SJSA1 (cell line): Measurements from ENCODE around the gene NUP155. TPM values are rescaled to one million over a fixed set of nuclear protein-coding genes. Genes with fewer than 3 reads are reported as not detected.

Source experiments
- DNase-seq, 2 experiments: peaks; one replicate each; pipeline ENCODE4 v3.0.0-alpha.2; 2015 to 2020; ENCODE audit warnings: low spot score in 2 of 2, low read depth in 1 of 2
- H3K27ac ChIP-seq: fragments of 250-450 bp; sonication (Bioruptor Pico); 2 replicates; pipeline ENCODE4 v1.5.1; 2020; ENCODE audit warnings: mild to moderate bottlenecking, moderate library complexity
- H3K27me3 ChIP-seq: fragments of 250-450 bp; sonication (Bioruptor Pico); replicated peaks from 2 replicates; pipeline ENCODE4 v1.5.1; 2020; ENCODE audit warnings: mild to moderate bottlenecking, moderate library complexity
- H3K36me3 ChIP-seq: fragments of 250-450 bp; sonication (Bioruptor Pico); 2 replicates; pipeline ENCODE4 v1.5.1; 2020; ENCODE audit warnings: mild to moderate bottlenecking
- H3K4me1 ChIP-seq: fragments of 250-450 bp; sonication (Bioruptor Pico); replicated peaks from 2 replicates; pipeline ENCODE4 v1.6.1; 2021; ENCODE audit warnings: mild to moderate bottlenecking
- H3K4me3 ChIP-seq: fragments of 250-450 bp; sonication (Bioruptor Pico); 2 replicates; pipeline ENCODE4 v1.5.1; 2020; ENCODE audit warnings: mild to moderate bottlenecking
- H3K9me3 ChIP-seq: fragments of 250-450 bp; sonication (Bioruptor Pico); replicated peaks from 2 replicates; pipeline ENCODE4 v1.5.1; 2020; ENCODE audit warnings: mild to moderate bottlenecking
- total RNA-seq: library from RNA; depleted of rRNA; stranded (reverse); fragments of >200 nt; shearing (Covaris generic); gene quantifications from 2 replicates; pipeline ENCODE4 v1.2.3, GENCODE V29; 2014; rRNA removed

The NUP155 gene
- total RNA-seq, 1 experiment from 2014 or later = 86.7 TPM

DNA sequence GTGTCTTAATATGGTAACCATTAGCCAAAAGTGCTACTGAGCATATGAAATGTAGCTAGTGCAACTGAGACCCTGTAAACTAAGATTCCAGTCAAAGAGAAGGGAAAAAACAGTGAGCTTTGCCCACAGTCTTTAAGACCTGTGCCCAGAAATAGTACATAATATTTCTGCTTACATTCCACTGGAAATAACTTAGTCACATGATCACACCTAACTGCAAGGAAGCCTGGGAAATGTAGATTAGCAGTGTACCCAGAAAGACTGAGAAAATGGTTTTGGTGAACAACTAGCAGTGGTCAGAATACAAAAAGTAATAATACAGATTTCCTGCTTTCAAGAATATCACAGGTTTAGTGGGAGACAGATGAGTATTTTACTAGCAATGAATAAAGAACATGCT lies 119.2 kb downstream of the NUP155 start:
- Histone ChIP-seq H3K27ac (no peak overlapping the region), H3K4me1 (peaks cover 11% of the 10 kb centered on the region), H3K27me3 (no peaks in the 10 kb centered on the region), H3K9me3 (no peaks in the 10 kb centered on the region; the same call in 1 of the 2 replicates), H3K36me3 (peaks cover 9% of the 10 kb centered on the region), H3K4me3 (no peak overlapping the region)
- no peak for DNase-seq

DNA sequence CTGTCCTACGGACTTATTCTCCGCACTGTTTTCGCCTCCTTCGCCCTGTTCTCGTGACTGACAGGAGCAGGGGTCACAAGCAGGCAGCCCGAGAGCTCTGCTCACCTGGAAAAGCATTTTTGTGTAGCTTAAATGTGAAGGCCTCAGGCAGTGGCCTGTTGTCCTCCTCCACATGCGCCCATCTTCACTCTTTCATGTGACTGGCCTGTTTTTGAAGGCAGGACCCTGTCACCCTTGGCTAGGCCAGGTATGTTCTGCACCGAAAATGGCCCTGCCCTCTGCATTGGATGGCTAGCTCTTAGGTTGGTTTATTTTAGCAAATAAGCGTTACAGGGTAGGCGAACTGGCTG lies 121.1 kb downstream of the NUP155 start:
- Histone ChIP-seq H3K27ac (peak overlapping the region; percentile 77; the same call in 1 of the 2 replicates), H3K36me3 (peaks cover 13% of the 10 kb centered on the region), H3K4me1 (peaks cover 11% of the 10 kb centered on the region), H3K27me3 (no peaks in the 10 kb centered on the region), H3K9me3 (no peaks in the 10 kb centered on the region; the same call in 1 of the 2 replicates), H3K4me3 (peak overlapping the region; percentile 77)
- no peak for DNase-seq

DNA sequence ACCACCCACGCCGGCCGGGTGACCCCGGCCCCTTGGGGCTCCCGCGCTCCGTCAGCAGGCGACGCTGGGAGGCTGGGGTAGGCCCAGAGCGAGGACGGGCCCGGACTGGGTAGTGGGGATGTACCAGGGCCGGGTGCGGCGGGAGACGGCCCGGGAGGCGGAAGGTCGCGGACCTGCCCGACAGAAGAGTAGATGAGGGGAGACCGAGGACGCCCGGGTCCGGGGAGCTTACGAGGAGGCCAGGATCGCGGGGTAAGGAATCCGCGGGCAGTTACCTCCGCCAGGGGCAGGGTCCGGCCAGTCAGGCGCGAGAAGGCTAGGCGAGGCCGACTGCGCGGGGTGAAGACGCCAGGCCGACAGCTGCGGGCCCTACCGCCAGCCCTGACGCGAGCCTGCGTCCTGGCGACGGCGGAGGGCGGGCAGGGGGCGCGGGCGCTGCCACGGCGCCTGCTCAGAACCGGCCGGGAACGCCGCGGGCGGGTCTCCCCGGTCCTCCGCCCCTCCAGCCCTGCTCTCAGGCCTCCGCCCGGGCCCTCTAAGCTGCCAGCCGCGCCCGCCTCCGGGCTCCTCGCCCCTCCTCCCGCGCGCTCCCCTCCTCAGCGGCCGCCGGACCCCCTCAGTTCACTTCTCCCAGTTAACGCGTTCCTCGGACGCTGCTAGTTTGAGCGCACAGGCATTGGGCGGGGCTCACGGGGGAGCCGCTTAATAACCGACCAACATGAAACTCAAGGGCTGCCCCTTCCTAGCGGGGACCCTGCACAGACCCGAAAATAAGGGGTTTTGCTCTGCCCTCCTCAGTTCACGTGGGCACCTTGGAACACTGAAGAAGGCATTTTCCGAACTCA lies 121.7 kb downstream of the NUP155 start, which contains the start of gene CPLANE1:
TSS of gene CPLANE1 (minus strand) at position 407 of the 845 bp plus-strand sequence. CDS start 1,678 bp downstream, outside the sequence.
- DNase-seq = peak; percentile 82 to 88
- Histone ChIP-seq H3K27me3 (no peaks in the 10 kb centered on the region), H3K36me3 (peaks cover 13% of the 10 kb centered on the region), H3K4me1 (peaks cover 11% of the 10 kb centered on the region), H3K27ac (peak within 1 kb of the TSS; percentile 77), H3K4me3 (peak within 1 kb of the TSS; percentile 77), H3K9me3 (no peaks in the 10 kb centered on the region)

DNA sequence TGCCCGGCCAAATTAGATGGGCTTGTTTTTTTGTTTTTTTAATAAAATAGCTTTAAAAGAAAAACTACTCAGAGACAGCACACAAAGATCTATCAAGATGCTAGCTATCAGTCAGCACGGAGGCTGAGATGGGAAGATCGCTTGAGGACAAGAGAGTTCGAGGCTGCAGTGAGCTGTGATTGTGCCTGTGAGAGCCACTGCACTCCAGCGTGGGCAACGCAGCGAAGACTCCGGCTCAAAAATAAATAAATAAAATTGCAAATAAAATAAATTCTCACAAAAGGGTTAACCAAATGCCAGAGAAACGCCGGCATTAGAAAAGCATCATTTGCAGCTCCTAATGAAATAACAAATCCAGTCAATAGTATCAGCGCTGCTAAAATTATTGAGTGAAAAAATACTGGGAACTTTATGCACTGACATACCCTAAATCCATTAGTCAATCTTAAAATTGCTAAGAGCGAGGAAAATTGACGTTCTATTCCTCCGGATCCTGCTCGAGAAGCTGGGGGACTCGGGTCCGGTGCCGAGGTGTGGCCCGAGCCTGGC lies 122.4 kb downstream of the NUP155 start:
- Histone ChIP-seq H3K4me3 (peak overlapping the region; percentile 77), H3K27ac (peak overlapping the region; percentile 77), H3K9me3 (no peaks in the 10 kb centered on the region), H3K4me1 (peaks cover 11% of the 10 kb centered on the region), H3K36me3 (peaks cover 16% of the 10 kb centered on the region), H3K27me3 (no peaks in the 10 kb centered on the region)
- no peak for DNase-seq

DNA sequence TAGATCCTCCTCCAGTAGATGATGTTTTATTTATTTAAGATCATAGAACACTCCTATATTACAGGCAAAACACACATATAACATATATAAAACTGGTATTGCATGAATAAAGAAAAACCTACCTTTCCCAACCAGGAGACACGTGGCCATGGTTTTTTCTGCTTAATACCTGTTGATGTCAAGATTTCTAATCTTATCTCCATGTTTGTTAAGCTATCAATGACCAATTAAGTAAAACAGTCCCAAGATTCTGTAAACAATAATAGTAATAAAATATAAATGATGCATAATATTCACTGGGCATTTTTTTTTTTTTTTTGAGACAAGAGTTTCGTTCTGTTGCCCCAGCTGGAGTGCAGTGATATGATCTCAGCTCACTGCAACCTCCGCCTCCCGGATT lies 123.4 kb downstream of the NUP155 start:
- H3K4me1 ChIP-seq = peaks cover 11% of the 10 kb centered on the region
- H3K4me3 ChIP-seq = no peak overlapping the region
- no peaks in the 10 kb centered on the region for H3K9me3 ChIP-seq
- DNase-seq = no peak
- H3K36me3 ChIP-seq = peaks cover 24% of the 10 kb centered on the region
- no peak overlapping the region for H3K27ac ChIP-seq
- no peaks in the 10 kb centered on the region for H3K27me3 ChIP-seq

DNA sequence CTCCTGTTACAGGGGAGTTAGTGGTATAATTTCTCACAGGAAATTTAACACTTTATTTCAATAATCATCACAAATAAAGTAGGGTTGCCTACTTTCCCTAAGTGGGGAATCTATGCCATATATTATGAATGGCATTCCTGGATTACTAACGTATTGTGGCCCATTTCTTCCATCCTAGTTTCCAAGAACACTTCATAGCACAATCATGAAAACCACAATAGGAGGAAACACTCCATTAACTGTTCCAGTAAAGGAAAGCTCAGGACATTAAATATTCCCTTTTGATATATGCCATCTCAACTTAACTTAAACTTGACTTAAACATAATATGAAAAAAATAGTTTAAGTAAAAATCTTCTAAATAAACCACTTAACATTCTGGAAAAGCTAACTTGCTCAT lies 123.9 kb downstream of the NUP155 start:
- H3K27me3 ChIP-seq = no peaks in the 10 kb centered on the region
- H3K27ac ChIP-seq = no peak overlapping the region
- H3K9me3 ChIP-seq = no peaks in the 10 kb centered on the region
- peaks cover 11% of the 10 kb centered on the region for H3K4me1 ChIP-seq
- peaks cover 25% of the 10 kb centered on the region for H3K36me3 ChIP-seq
- H3K4me3 ChIP-seq = no peak overlapping the region
- DNase-seq = no peak

Other genes starting within 250 kb of the NUP155 start
- gene CPLANE1, start 121.7 kb downstream of the NUP155 start, total RNA-seq = 15.5 and 16.1 TPM in 2 replicates
- gene WDR70, start 8.2 kb upstream of the NUP155 start, total RNA-seq = 28.4 and 34.9 TPM in 2 replicates